Activated T-cell treated with anti-CD3 and anti-CD28 coated beads, Interleukin-2, amount 50 U/mL, for 24 hours (primary cell): ENCODE data around the gene FUBP1.
"Not testable (repeated sequence)": the region's sequence is repeated elsewhere in the genome, so short reads cannot be mapped to it uniquely, and the experiment has no call there.

ENCODE experiments used
- DNase-seq: peaks from one replicate; pipeline ENCODE4 v3.0.0-alpha.2; 2020
- H3K27ac Mint-ChIP-seq: 2 replicates; pipeline ENCODE4 v1.8.0; 2020; ENCODE audit warnings: mild to moderate bottlenecking, mixed read lengths
- H3K27me3 Mint-ChIP-seq: 2 replicates; pipeline ENCODE4 v1.8.0; 2020; ENCODE audit warnings: mixed read lengths
- H3K36me3 Mint-ChIP-seq: 2 replicates; pipeline ENCODE4 v1.8.0; 2020; ENCODE audit warnings: low read depth, mixed read lengths
- H3K4me1 Mint-ChIP-seq: 2 replicates; pipeline ENCODE4 v1.8.0; 2020; ENCODE audit warnings: low read depth, mixed read lengths
- H3K4me3 Mint-ChIP-seq: 2 replicates; pipeline ENCODE4 v1.8.0; 2020; ENCODE audit warnings: mild to moderate bottlenecking, moderate library complexity, mixed read lengths
- H3K9me3 Mint-ChIP-seq: 2 replicates; pipeline ENCODE4 v1.8.0; 2020; ENCODE audit warnings: mixed read lengths

Gene FUBP1

GRCh38 chr1:77948841-77949424 lies 29.9 kb downstream of the FUBP1 start:
- no peak for DNase-seq
- Mint-ChIP-seq H3K9me3 (no peaks in the 10 kb centered on the region), H3K4me3 (no peak overlapping the region), H3K27ac (peak overlapping the region; percentile 48), H3K4me1 (peaks cover 50% of the 10 kb centered on the region), H3K27me3 (no peaks in the 10 kb centered on the region), H3K36me3 (peaks cover 93% of the 10 kb centered on the region)

- Mint-ChIP-seq H3K36me3 (peaks cover 85% of the 10 kb centered on the region), H3K27me3 (no peaks in the 10 kb centered on the region), H3K27ac (no peak overlapping the region), H3K9me3 (no peaks in the 10 kb centered on the region), H3K4me3 (no peak overlapping the region), H3K4me1 (peaks cover 39% of the 10 kb centered on the region)
- no peak for DNase-seq
Measured at GRCh38 chr1:77945345-77945744, 33.5 kb downstream of the FUBP1 start.

- no peak for DNase-seq
- no peaks in the 10 kb centered on the region for H3K9me3 Mint-ChIP-seq
- H3K4me3 Mint-ChIP-seq: no peak overlapping the region
- no peak overlapping the region for H3K27ac Mint-ChIP-seq
- H3K4me1 Mint-ChIP-seq: peaks cover 24% of the 10 kb centered on the region
- H3K27me3 Mint-ChIP-seq: no peaks in the 10 kb centered on the region
- H3K36me3 Mint-ChIP-seq: peaks cover 61% of the 10 kb centered on the region
Measured at GRCh38 chr1:77942400-77943140, 36.3 kb downstream of the FUBP1 start.

GRCh38 chr1:77940921-77941570 lies 37.8 kb downstream of the FUBP1 start:
- H3K9me3 Mint-ChIP-seq: no peaks in the 10 kb centered on the region
- H3K27me3 Mint-ChIP-seq: no peaks in the 10 kb centered on the region
- H3K36me3 Mint-ChIP-seq: peaks cover 45% of the 10 kb centered on the region
- DNase-seq: no peak
- H3K4me3 Mint-ChIP-seq: no peak overlapping the region
- H3K27ac Mint-ChIP-seq: peak overlapping the region; percentile 10
- peaks cover 20% of the 10 kb centered on the region for H3K4me1 Mint-ChIP-seq

- no peaks in the 10 kb centered on the region for H3K27me3 Mint-ChIP-seq
- H3K4me1 Mint-ChIP-seq: peaks cover 15% of the 10 kb centered on the region
- peaks cover 27% of the 10 kb centered on the region for H3K36me3 Mint-ChIP-seq
- no peaks in the 10 kb centered on the region for H3K9me3 Mint-ChIP-seq
- peak overlapping the region; percentile 65 for H3K27ac Mint-ChIP-seq
- H3K4me3 Mint-ChIP-seq: no peak overlapping the region
- no peak for DNase-seq
Measured at GRCh38 chr1:77938651-77939050, 40.2 kb downstream of the FUBP1 start.

- DNase-seq: no peak
- no peak overlapping the region for H3K27ac Mint-ChIP-seq
- no peak overlapping the region for H3K4me3 Mint-ChIP-seq
- no peaks in the 10 kb centered on the region for H3K9me3 Mint-ChIP-seq
- peaks cover 9% of the 10 kb centered on the region for H3K4me1 Mint-ChIP-seq
- no peaks in the 10 kb centered on the region for H3K27me3 Mint-ChIP-seq
- no peaks in the 10 kb centered on the region for H3K36me3 Mint-ChIP-seq
Measured at GRCh38 chr1:77929806-77930205, 49.1 kb downstream of the FUBP1 start.

GRCh38 chr1:77927414-77927813 lies 51.5 kb downstream of the FUBP1 start:
- H3K27ac Mint-ChIP-seq: no peak overlapping the region
- H3K4me1 Mint-ChIP-seq: peaks cover 9% of the 10 kb centered on the region
- peak overlapping the region; percentile 19 for H3K4me3 Mint-ChIP-seq
- H3K9me3 Mint-ChIP-seq: no peaks in the 10 kb centered on the region
- no peaks in the 10 kb centered on the region for H3K36me3 Mint-ChIP-seq
- no peak for DNase-seq
- H3K27me3 Mint-ChIP-seq: no peaks in the 10 kb centered on the region

- H3K4me3 Mint-ChIP-seq: peak overlapping the region; percentile 59
- no peaks in the 10 kb centered on the region for H3K9me3 Mint-ChIP-seq
- H3K4me1 Mint-ChIP-seq: peaks cover 9% of the 10 kb centered on the region
Measured at GRCh38 chr1:77926561-77927357, 52.1 kb downstream of the FUBP1 start.

GRCh38 chr1:77925956-77926355 lies 52.9 kb downstream of the FUBP1 start:
- no peak for DNase-seq
- no peaks in the 10 kb centered on the region for H3K36me3 Mint-ChIP-seq
- H3K4me3 Mint-ChIP-seq: no peak overlapping the region
- peaks cover 9% of the 10 kb centered on the region for H3K4me1 Mint-ChIP-seq
- no peaks in the 10 kb centered on the region for H3K27me3 Mint-ChIP-seq
- H3K9me3 Mint-ChIP-seq: no peaks in the 10 kb centered on the region
- no peak overlapping the region for H3K27ac Mint-ChIP-seq

More at GRCh38 chr1:77926561-77927357, 52.1 kb downstream of the FUBP1 start:
- Mint-ChIP-seq H3K27ac (peak overlapping the region; percentile 72), H3K36me3 (no peaks in the 10 kb centered on the region), H3K27me3 (no peaks in the 10 kb centered on the region)
- DNase-seq: no peak

- H3K4me3 Mint-ChIP-seq: no peak overlapping the region
- H3K36me3 Mint-ChIP-seq: no peaks in the 10 kb centered on the region
- H3K4me1 Mint-ChIP-seq: peaks cover 9% of the 10 kb centered on the region
- no peaks in the 10 kb centered on the region for H3K9me3 Mint-ChIP-seq
- DNase-seq: no peak
- no peaks in the 10 kb centered on the region for H3K27me3 Mint-ChIP-seq
- H3K27ac Mint-ChIP-seq: no peak overlapping the region
Measured at GRCh38 chr1:77925518-77925917, 53.4 kb downstream of the FUBP1 start.

GRCh38 chr1:77918918-77919317 lies 60.0 kb downstream of the FUBP1 start:
- not testable (repeated sequence) for DNase-seq, H3K9me3 Mint-ChIP-seq, H3K36me3 Mint-ChIP-seq, H3K4me1 Mint-ChIP-seq, H3K4me3 Mint-ChIP-seq, H3K27me3 Mint-ChIP-seq, H3K27ac Mint-ChIP-seq

- Mint-ChIP-seq H3K27ac (no peak overlapping the region), H3K27me3 (no peaks in the 10 kb centered on the region), H3K4me3 (no peak overlapping the region), H3K36me3 (no peaks in the 10 kb centered on the region), H3K9me3 (no peaks in the 10 kb centered on the region), H3K4me1 (no peaks in the 10 kb centered on the region)
- DNase-seq: no peak
Measured at GRCh38 chr1:77910116-77910515, 68.8 kb downstream of the FUBP1 start.

- Mint-ChIP-seq H3K36me3 (no peaks in the 10 kb centered on the region), H3K27ac (no peak overlapping the region), H3K4me1 (no peaks in the 10 kb centered on the region), H3K27me3 (no peaks in the 10 kb centered on the region), H3K4me3 (no peak overlapping the region), H3K9me3 (no peaks in the 10 kb centered on the region)
- no peak for DNase-seq
Measured at GRCh38 chr1:77906624-77907023, 72.2 kb downstream of the FUBP1 start.

- Mint-ChIP-seq H3K27me3 (no peaks in the 10 kb centered on the region), H3K36me3 (no peaks in the 10 kb centered on the region), H3K4me1 (no peaks in the 10 kb centered on the region), H3K27ac (no peak overlapping the region), H3K4me3 (no peak overlapping the region), H3K9me3 (no peaks in the 10 kb centered on the region)
- no peak for DNase-seq
Measured at GRCh38 chr1:77906019-77906545, 72.8 kb downstream of the FUBP1 start.
